AG04450 (cell line): Measurements from ENCODE around the gene TMEM145. TPM values are rescaled to one million over a fixed set of nuclear protein-coding genes. Genes with fewer than 3 reads are reported as not detected.

ENCODE experiments used
- CTCF ChIA-PET: fragments of 300-600, 350-600 bp; formaldehyde crosslinking; extraction: SDS; loops from one replicate; lab custom pipeline; 2022; ENCODE audit warnings: antibody characterized with exemption, inconsistent platforms; lab: Charles Lee
- POLR2A ChIA-PET: fragments of 350-600 bp; formaldehyde crosslinking; extraction: SDS; loops from one replicate; lab custom pipeline; 2021; ENCODE audit warnings: antibody characterized with exemption, inconsistent platforms; lab: Yijun Ruan, JAX
- DNase-seq: peaks from one replicate; pipeline ENCODE4 v3.0.0-alpha.2; 2011; ENCODE audit warnings: low read depth, low spot score
- H3K27ac ChIP-seq: one replicate; pipeline ENCODE4 v1.5.1; 2012; ENCODE audit warnings: low read depth, low read length, control low read depth
- H3K27me3 ChIP-seq: one replicate; pipeline ENCODE4 v1.6.0; 2012; ENCODE audit warnings: low read length; ENCODE audit not compliant: control insufficient read depth, insufficient read depth
- H3K4me3 ChIP-seq: 2 replicates; pipeline ENCODE4 v1.5.1; 2011; ENCODE audit warnings: mild to moderate bottlenecking, low read depth, low read length, control low read depth
- H3K9me3 ChIP-seq: 2 replicates; pipeline ENCODE4 v1.5.1; 2012; ENCODE audit warnings: low read length; ENCODE audit not compliant: control insufficient read depth, insufficient read depth
- CTCF ChIP-seq: IDR thresholded peaks from 2 replicates; pipeline ENCODE4 v1.5.1; 2011; ENCODE audit warnings: low read depth, low read length, control low read depth, inconsistent platforms
- polyA plus RNA-seq: library from polyadenylated mRNA; depleted of rRNA; stranded (reverse); fragments of >200 nt; gene quantifications from 2 replicates; pipeline ENCODE4 v1.2.3, GENCODE V29; 2011

Gene TMEM145
- polyA plus RNA-seq, 1 experiment = not detected

- ChIA-PET POLR2A (no interaction called here), CTCF (no interaction called here)
- peak overlapping the region; percentile 52 for H3K4me3 ChIP-seq
- no peak for TF ChIP-seq CTCF
- no peaks in the 10 kb centered on the region for H3K27me3 ChIP-seq
- H3K27ac ChIP-seq = no peak overlapping the region
- peak; percentile 39 for DNase-seq
- H3K9me3 ChIP-seq = no peaks in the 10 kb centered on the region; the same call in 1 of the 2 replicates
Measured at GRCh38 chr19:42284066-42284501, 29.0 kb upstream of the TMEM145 start.

GRCh38 chr19:42284591-42285341 is 28.3 kb upstream of the TMEM145 start:
- Histone ChIP-seq H3K4me3 (peak overlapping the region; percentile 76), H3K27me3 (no peaks in the 10 kb centered on the region), H3K9me3 (no peaks in the 10 kb centered on the region; the same call in 1 of the 2 replicates), H3K27ac (peak overlapping the region; percentile 2)
- POLR2A ChIA-PET = interaction anchor here (0.5 kb wide), 1 partner anchor 26 kb away, joined by 3 read pairs; no protein-coding TSS in a partner anchor
- no peak for TF ChIP-seq CTCF
- CTCF ChIA-PET = no interaction called here
- DNase-seq = no peak

DNA sequence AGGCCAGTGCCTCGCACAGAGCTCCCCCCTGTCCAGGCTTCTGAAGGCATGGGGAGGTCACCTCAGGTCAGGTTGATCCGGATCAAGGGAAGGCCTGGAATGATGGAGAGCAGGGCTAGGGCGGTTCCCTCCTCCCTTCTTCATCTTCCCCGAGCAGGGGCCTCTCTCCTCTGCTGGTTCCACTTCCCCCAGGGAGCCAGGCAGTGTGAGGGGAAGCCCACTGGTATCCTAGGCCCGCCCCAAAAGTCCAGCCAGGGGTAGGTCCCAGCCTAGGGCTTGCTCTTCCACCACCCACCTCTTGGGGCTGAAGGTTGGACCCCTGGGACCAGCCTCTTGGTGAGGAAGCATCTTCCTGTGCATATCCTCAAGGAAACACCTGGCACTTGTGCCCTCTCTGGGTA is 27.6 kb upstream of the TMEM145 start:
- no peak overlapping the region for H3K27ac ChIP-seq
- no peak for DNase-seq
- TF ChIP-seq CTCF = no peak

GRCh38 chr19:42285988-42286348 is 27.1 kb upstream of the TMEM145 start:
- no peak for TF ChIP-seq CTCF
- POLR2A ChIA-PET = no interaction called here
- peak overlapping the region; percentile 32 for H3K4me3 ChIP-seq
- DNase-seq = no peak
- H3K27me3 ChIP-seq = no peaks in the 10 kb centered on the region
- CTCF ChIA-PET = interaction anchor here (0.8 kb wide), 1 partner anchor 40 kb away, joined by 3 read pairs; no protein-coding TSS in a partner anchor
- no peak overlapping the region for H3K27ac ChIP-seq
- H3K9me3 ChIP-seq = no peaks in the 10 kb centered on the region; the same call in 1 of the 2 replicates

More for the DNA sequence above, 27.6 kb upstream of the TMEM145 start:
- CTCF ChIA-PET = no interaction called here
- Histone ChIP-seq H3K9me3 (no peaks in the 10 kb centered on the region; the same call in 1 of the 2 replicates), H3K27me3 (no peaks in the 10 kb centered on the region), H3K4me3 (peak overlapping the region; percentile 76)
- POLR2A ChIA-PET = no interaction called here

DNA sequence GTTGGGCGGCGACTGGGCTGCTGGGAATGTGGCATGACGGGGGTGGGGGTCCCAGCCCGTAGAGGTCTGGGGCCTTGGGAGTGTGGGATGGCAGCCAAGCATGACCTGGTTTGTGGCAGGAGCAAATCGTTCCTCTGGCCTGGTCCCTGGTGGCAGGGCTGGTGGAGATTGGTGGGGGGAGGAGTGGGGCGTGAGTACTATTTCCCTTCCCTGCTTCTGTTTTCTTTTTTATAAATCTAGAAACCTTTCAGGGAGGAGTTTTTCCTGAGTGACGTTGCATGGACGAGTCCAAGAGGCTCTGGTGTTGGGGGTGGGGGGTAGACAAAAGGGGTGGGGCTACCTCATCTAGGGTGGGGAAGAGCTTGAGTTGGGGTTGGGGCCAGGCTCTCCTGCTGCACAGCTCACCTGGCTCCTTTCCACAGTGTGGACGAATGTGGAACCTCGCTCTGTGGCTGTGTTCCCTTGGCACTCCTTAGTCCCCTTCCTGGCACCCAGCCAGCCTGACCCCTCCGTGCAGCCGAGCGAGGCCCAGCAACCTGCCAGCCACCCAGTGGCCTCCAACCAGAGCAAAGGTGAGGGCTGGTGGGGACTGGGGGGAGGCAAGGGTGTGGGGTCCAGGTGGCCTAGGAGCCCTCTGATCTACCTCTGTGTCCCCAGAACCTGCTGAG is 26.6 kb upstream of the TMEM145 start:
- H3K9me3 ChIP-seq = no peaks in the 10 kb centered on the region; the same call in 1 of the 2 replicates
- H3K4me3 ChIP-seq = peak overlapping the region; percentile 32
- H3K27me3 ChIP-seq = no peaks in the 10 kb centered on the region
- ChIA-PET POLR2A (no interaction called here), CTCF (interaction anchor here (0.8 kb wide), 1 partner anchor 41 kb away, joined by 3 read pairs; no protein-coding TSS in a partner anchor)
- no peak overlapping the region for H3K27ac ChIP-seq
- no peak for DNase-seq
- TF ChIP-seq CTCF = no peak
